HEK293 (cell line): Measurements from ENCODE around the gene RAB9A.
A peak's percentile ranks its signal among the peaks of the same experiment; 100 is the strongest.
"Not testable (repeated sequence)": the region's sequence is repeated elsewhere in the genome, so short reads cannot be mapped to it uniquely, and the experiment has no call there.

Experiments used
- CTCF ChIA-PET: fragments of 350-600 bp; formaldehyde crosslinking; extraction: SDS; loops from one replicate; lab custom pipeline; 2021; ENCODE audit warnings: antibody characterized with exemption; lab: Yijun Ruan, JAX
- POLR2A ChIA-PET: fragments of 300-600 bp; formaldehyde crosslinking; extraction: SDS; loops from one replicate; lab custom pipeline; 2020; ENCODE audit warnings: antibody characterized with exemption, inconsistent platforms; lab: Yijun Ruan, JAX
- H3K27ac ChIP-seq: fragments of 200-500 bp; sonication (Bioruptor generic); 2 replicates; pipeline ENCODE4 v1.5.1; 2014; ENCODE audit warnings: low read depth, low read length, control low read depth, inconsistent platforms; ENCODE audit errors: extremely low read depth
- H3K36me3 ChIP-seq, 2 experiments: fragments of 200-500 bp in 1 of 2; sonication (Bioruptor generic) in 1 of 2; 1 replicate in 1 of 2; 2 replicates in 1 of 2; pipeline ENCODE4 v1.5.1; 2014 to 2017; ENCODE audit warnings: inconsistent platforms in 2 of 2, low read length in 2 of 2; ENCODE audit not compliant: control insufficient read depth in 2 of 2, insufficient read depth in 1 of 2
- H3K4me1 ChIP-seq: fragments of 200-500 bp; sonication (Bioruptor generic); 2 replicates; pipeline ENCODE4 v1.5.1; 2014; ENCODE audit warnings: mild to moderate bottlenecking, low read length, inconsistent platforms; ENCODE audit not compliant: control insufficient read depth, insufficient read depth
- H3K4me3 ChIP-seq: 2 replicates; pipeline ENCODE4 v1.5.1; 2011; ENCODE audit warnings: low read depth, mild to moderate bottlenecking, control low read depth, low read length, moderate library complexity
- H3K9me3 ChIP-seq: fragments of 200-500 bp; sonication (Bioruptor generic); 2 replicates; pipeline ENCODE4 v1.5.1; 2014; ENCODE audit warnings: low read depth, low read length, inconsistent platforms; ENCODE audit not compliant: control insufficient read depth, insufficient read depth
- BCL11B ChIP-seq: fragments of 450-650 bp; formaldehyde crosslinking; IDR thresholded peaks from 2 replicates; pipeline ENCODE4 v1.5.1; 2016; ENCODE audit warnings: low read depth, missing biosample characterization, missing genetic modification characterization
- KLF7 ChIP-seq: fragments of 450-650 bp; formaldehyde crosslinking; IDR thresholded peaks from 2 replicates; pipeline ENCODE4 v1.5.1; 2016; ENCODE audit warnings: missing biosample characterization, missing genetic modification characterization, borderline replicate concordance
- MYNN ChIP-seq: fragments of 450-650 bp; formaldehyde crosslinking; IDR thresholded peaks from 2 replicates; pipeline ENCODE4 v1.5.1; 2016; ENCODE audit warnings: missing biosample characterization, missing genetic modification characterization, borderline replicate concordance
- SETDB1 ChIP-seq: IDR thresholded peaks from one replicate; pipeline ENCODE4 v1.6.1; 2017; ENCODE audit warnings: mild to moderate bottlenecking, low read length, moderate library complexity, mixed read lengths; ENCODE audit not compliant: insufficient read length
- ZFHX2 ChIP-seq: fragments of 450-650 bp; formaldehyde crosslinking; conservative IDR thresholded peaks from 2 replicates; pipeline ENCODE4 v1.5.1; 2016; ENCODE audit warnings: missing biosample characterization, missing genetic modification characterization
- ZNF112 ChIP-seq: fragments of 450-650 bp; formaldehyde crosslinking; IDR thresholded peaks from 2 replicates; pipeline ENCODE4 v1.5.0; 2017; ENCODE audit warnings: missing biosample characterization, missing genetic modification characterization
- ZNF114 ChIP-seq: fragments of 450-650 bp; formaldehyde crosslinking; IDR thresholded peaks from 2 replicates; pipeline ENCODE4 v1.5.0; 2017; ENCODE audit warnings: missing biosample characterization, missing genetic modification characterization
- ZNF155 ChIP-seq: fragments of 450-650 bp; formaldehyde crosslinking; IDR thresholded peaks from 2 replicates; pipeline ENCODE4 v1.5.1; 2016; ENCODE audit warnings: missing biosample characterization, missing genetic modification characterization
- ZNF174 ChIP-seq: fragments of 450-650 bp; formaldehyde crosslinking; IDR thresholded peaks from 2 replicates; pipeline ENCODE4 v1.5.0; 2017; ENCODE audit warnings: missing biosample characterization, mild to moderate bottlenecking, missing genetic modification characterization
- ZNF211 ChIP-seq: fragments of 450-650 bp; formaldehyde crosslinking; IDR thresholded peaks from 2 replicates; pipeline ENCODE4 v1.5.1; 2016; ENCODE audit warnings: low read depth, missing biosample characterization, missing genetic modification characterization
- ZNF221 ChIP-seq: fragments of 450-650 bp; formaldehyde crosslinking; IDR thresholded peaks from 2 replicates; pipeline ENCODE4 v1.5.1; 2017; ENCODE audit warnings: missing biosample characterization, missing genetic modification characterization, borderline replicate concordance
- ZNF335 ChIP-seq: fragments of 450-650 bp; formaldehyde crosslinking; conservative IDR thresholded peaks from 2 replicates; pipeline ENCODE4 v1.5.1; 2016; ENCODE audit warnings: missing biosample characterization, missing genetic modification characterization
- ZNF350 ChIP-seq: fragments of 450-650 bp; formaldehyde crosslinking; IDR thresholded peaks from 2 replicates; pipeline ENCODE4 v1.5.0; 2017; ENCODE audit warnings: missing biosample characterization, mild to moderate bottlenecking, missing genetic modification characterization
- ZNF366 ChIP-seq: fragments of 450-650 bp; formaldehyde crosslinking; conservative IDR thresholded peaks from 2 replicates; pipeline ENCODE4 v1.5.1; 2016; ENCODE audit warnings: missing biosample characterization, missing genetic modification characterization
- ZNF404 ChIP-seq: fragments of 450-650 bp; formaldehyde crosslinking; IDR thresholded peaks from 2 replicates; pipeline ENCODE4 v1.5.1; 2017; ENCODE audit warnings: missing biosample characterization, missing genetic modification characterization
- ZNF530 ChIP-seq: fragments of 450-650 bp; formaldehyde crosslinking; IDR thresholded peaks from 2 replicates; pipeline ENCODE4 v1.5.1; 2016; ENCODE audit warnings: low read depth, missing biosample characterization, missing genetic modification characterization
- ZNF548 ChIP-seq: fragments of 450-650 bp; formaldehyde crosslinking; IDR thresholded peaks from 2 replicates; pipeline ENCODE4 v1.5.1; 2016; ENCODE audit warnings: missing biosample characterization, missing genetic modification characterization
- ZNF560 ChIP-seq: fragments of 450-650 bp; formaldehyde crosslinking; IDR thresholded peaks from 2 replicates; pipeline ENCODE4 v1.5.1; 2017; ENCODE audit warnings: missing biosample characterization, missing genetic modification characterization, borderline replicate concordance
- TF ChIP-seq, protein P1 (sequence below): fragments of 450-650 bp; formaldehyde crosslinking; IDR thresholded peaks from 2 replicates; pipeline ENCODE4 v1.5.1; 2016; ENCODE audit warnings: missing biosample characterization, missing genetic modification characterization
- TF ChIP-seq, protein P2 (sequence below): fragments of 450-650 bp; formaldehyde crosslinking; IDR thresholded peaks from 2 replicates; pipeline ENCODE4; 2016; ENCODE audit warnings: missing biosample characterization, missing genetic modification characterization
- TF ChIP-seq, protein P3 (sequence below): fragments of 450-650 bp; formaldehyde crosslinking; conservative IDR thresholded peaks from 2 replicates; pipeline ENCODE4 v1.5.1; 2016; ENCODE audit warnings: low read depth, missing biosample characterization, missing genetic modification characterization

RAB9A gene

GRCh38 chrX:13647709-13648212 lies 41.2 kb upstream of the RAB9A start (continued):
- TF ChIP-seq ZNF211 (tag by site-specific recombination) (no peak), ZNF335 (peak; percentile 65; the same call in 1 of the 2 replicates), BCL11B (tag by site-specific recombination) (no peak), SETDB1 (no peak), ZNF530 (tag by site-specific recombination) (no peak), ZFHX2 (tag by site-specific recombination) (peak; percentile 87), ZNF560 (tag by site-specific recombination) (no peak), ZNF174 (tag by site-specific recombination) (0 out of 2 replicates have a peak, but pooled peaks have one; percentile 68), ZNF548 (tag by site-specific recombination) (no peak), ZNF155 (no peak), ZNF221 (peak; percentile 89; the same call in 1 of the 2 replicates), ZNF350 (tag by site-specific recombination) (no peak), ZNF114 (no peak), MYNN (no peak), ZNF366 (peak; percentile 66; the same call in 1 of the 2 replicates), ZNF112 (peak; percentile 91), ZNF404 (tag by site-specific recombination) (no peak), KLF7 (tag by site-specific recombination) (no peak)
- TF ChIP-seq, protein P1, sequence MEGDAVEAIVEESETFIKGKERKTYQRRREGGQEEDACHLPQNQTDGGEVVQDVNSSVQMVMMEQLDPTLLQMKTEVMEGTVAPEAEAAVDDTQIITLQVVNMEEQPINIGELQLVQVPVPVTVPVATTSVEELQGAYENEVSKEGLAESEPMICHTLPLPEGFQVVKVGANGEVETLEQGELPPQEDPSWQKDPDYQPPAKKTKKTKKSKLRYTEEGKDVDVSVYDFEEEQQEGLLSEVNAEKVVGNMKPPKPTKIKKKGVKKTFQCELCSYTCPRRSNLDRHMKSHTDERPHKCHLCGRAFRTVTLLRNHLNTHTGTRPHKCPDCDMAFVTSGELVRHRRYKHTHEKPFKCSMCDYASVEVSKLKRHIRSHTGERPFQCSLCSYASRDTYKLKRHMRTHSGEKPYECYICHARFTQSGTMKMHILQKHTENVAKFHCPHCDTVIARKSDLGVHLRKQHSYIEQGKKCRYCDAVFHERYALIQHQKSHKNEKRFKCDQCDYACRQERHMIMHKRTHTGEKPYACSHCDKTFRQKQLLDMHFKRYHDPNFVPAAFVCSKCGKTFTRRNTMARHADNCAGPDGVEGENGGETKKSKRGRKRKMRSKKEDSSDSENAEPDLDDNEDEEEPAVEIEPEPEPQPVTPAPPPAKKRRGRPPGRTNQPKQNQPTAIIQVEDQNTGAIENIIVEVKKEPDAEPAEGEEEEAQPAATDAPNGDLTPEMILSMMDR (tag by site-specific recombination): no peak
- TF ChIP-seq, protein P2, sequence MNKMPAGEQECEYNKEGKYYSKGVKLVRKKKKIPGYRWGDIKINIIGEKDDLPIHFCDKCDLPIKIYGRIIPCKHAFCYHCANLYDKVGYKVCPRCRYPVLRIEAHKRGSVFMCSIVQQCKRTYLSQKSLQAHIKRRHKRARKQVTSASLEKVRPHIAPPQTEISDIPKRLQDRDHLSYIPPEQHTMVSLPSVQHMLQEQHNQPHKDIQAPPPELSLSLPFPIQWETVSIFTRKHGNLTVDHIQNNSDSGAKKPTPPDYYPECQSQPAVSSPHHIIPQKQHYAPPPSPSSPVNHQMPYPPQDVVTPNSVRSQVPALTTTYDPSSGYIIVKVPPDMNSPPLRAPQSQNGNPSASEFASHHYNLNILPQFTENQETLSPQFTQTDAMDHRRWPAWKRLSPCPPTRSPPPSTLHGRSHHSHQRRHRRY: no peak
- TF ChIP-seq, protein P3, sequence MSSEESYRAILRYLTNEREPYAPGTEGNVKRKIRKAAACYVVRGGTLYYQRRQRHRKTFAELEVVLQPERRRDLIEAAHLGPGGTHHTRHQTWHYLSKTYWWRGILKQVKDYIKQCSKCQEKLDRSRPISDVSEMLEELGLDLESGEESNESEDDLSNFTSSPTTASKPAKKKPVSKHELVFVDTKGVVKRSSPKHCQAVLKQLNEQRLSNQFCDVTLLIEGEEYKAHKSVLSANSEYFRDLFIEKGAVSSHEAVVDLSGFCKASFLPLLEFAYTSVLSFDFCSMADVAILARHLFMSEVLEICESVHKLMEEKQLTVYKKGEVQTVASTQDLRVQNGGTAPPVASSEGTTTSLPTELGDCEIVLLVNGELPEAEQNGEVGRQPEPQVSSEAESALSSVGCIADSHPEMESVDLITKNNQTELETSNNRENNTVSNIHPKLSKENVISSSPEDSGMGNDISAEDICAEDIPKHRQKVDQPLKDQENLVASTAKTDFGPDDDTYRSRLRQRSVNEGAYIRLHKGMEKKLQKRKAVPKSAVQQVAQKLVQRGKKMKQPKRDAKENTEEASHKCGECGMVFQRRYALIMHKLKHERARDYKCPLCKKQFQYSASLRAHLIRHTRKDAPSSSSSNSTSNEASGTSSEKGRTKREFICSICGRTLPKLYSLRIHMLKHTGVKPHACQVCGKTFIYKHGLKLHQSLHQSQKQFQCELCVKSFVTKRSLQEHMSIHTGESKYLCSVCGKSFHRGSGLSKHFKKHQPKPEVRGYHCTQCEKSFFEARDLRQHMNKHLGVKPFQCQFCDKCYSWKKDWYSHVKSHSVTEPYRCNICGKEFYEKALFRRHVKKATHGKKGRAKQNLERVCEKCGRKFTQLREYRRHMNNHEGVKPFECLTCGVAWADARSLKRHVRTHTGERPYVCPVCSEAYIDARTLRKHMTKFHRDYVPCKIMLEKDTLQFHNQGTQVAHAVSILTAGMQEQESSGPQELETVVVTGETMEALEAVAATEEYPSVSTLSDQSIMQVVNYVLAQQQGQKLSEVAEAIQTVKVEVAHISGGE (tag by site-specific recombination): no peak

- 0 out of 2 replicates have a peak, but pooled peaks have one; percentile 30 for TF ChIP-seq ZFHX2 (tag by site-specific recombination)
- H3K9me3 ChIP-seq, H3K36me3 ChIP-seq, H3K4me3 ChIP-seq: not testable (repeated sequence)
- H3K4me1 ChIP-seq: peaks cover 11% of the 10 kb centered on the region
- ChIA-PET POLR2A (interaction anchor here (0.7 kb wide), 1 partner anchor 12 kb away, joined by 4 read pairs; no protein-coding TSS in a partner anchor), CTCF (interaction anchor here (4.0 kb wide), 1 partner anchor 141 kb away, joined by 17 read pairs; no protein-coding TSS in a partner anchor)
- peak overlapping the region; percentile 64 for H3K27ac ChIP-seq
Measured at GRCh38 chrX:13648336-13648735, 40.6 kb upstream of the RAB9A start.
